Midbrain (tissue), 1 donor: ENCODE data around the gene GNG10.
A peak's percentile ranks its signal among the peaks of the same experiment; 100 is the strongest.
"Not testable (repeated sequence)": the region's sequence is repeated elsewhere in the genome, so short reads cannot be mapped to it uniquely, and the experiment has no call there.

Experiments
- DNase-seq: peaks from one replicate; lab custom pipeline; 2025; lab: John Stamatoyannopoulos, UW

The GNG10 gene

GRCh38 chr9:111649016-111649415 is 12.4 kb upstream of the GNG10 start:
- DNase-seq = no peak

GRCh38 chr9:111657051-111657450 is 4.4 kb upstream of the GNG10 start:
- no peak for DNase-seq

- no peak for DNase-seq
These were observed 2.5 kb upstream of the GNG10 start for GRCh38 chr9:111658943-111659342.

- no peak for DNase-seq
These were observed 1.7 kb upstream of the GNG10 start for GRCh38 chr9:111659691-111660090.

- DNase-seq = peak; percentile 32
These were observed 557 bp downstream of the GNG10 start for GRCh38 chr9:111661802-111662521.

- DNase-seq = no peak
These were observed 1.3 kb downstream of the GNG10 start for GRCh38 chr9:111662576-111663300.

- DNase-seq = no peak
These were observed 2.0 kb downstream of the GNG10 start for GRCh38 chr9:111663301-111663823.

GRCh38 chr9:111668026-111668573 is 6.7 kb downstream of the GNG10 start:
- DNase-seq = no peak

GRCh38 chr9:111668601-111669000 is 7.2 kb downstream of the GNG10 start:
- not testable (repeated sequence) for DNase-seq

GRCh38 chr9:111674319-111674718 is 12.9 kb downstream of the GNG10 start:
- no peak for DNase-seq

GRCh38 chr9:111676116-111676515 is 14.7 kb downstream of the GNG10 start:
- DNase-seq = no peak

- no peak for DNase-seq
These were observed 16.9 kb downstream of the GNG10 start for GRCh38 chr9:111678293-111678692.

GRCh38 chr9:111679199-111679598 is 17.8 kb downstream of the GNG10 start:
- no peak for DNase-seq

GRCh38 chr9:111683392-111683791 is 22.0 kb downstream of the GNG10 start:
- DNase-seq = no peak

GRCh38 chr9:111691672-111692329 is 30.4 kb downstream of the GNG10 start:
- DNase-seq = peak; percentile 32

GRCh38 chr9:111696796-111697195 is 35.4 kb downstream of the GNG10 start:
- no peak for DNase-seq

- no peak for DNase-seq
These were observed 39.4 kb downstream of the GNG10 start for GRCh38 chr9:111700776-111701175.

- no peak for DNase-seq
These were observed 43.1 kb downstream of the GNG10 start for GRCh38 chr9:111704503-111704902.

GRCh38 chr9:111711548-111711947 is 50.1 kb downstream of the GNG10 start:
- no peak for DNase-seq

- no peak for DNase-seq
These were observed 51.0 kb downstream of the GNG10 start for GRCh38 chr9:111712369-111712768.

GRCh38 chr9:111715471-111715870 is 54.1 kb downstream of the GNG10 start:
- peak; percentile 1 for DNase-seq

GRCh38 chr9:111719541-111719940 is 58.1 kb downstream of the GNG10 start:
- no peak for DNase-seq
